PC-3 (cell line): ENCODE results near the gene SH3PXD2A. TPM values are rescaled to one million over a fixed set of nuclear protein-coding genes. Genes with fewer than 3 reads are reported as not detected.

Source experiments
- ATAC-seq: fragments of 200-7000 bp; cut with Tn5 transposase; 2 replicates; pipeline ENCODE4 v1.9.1; 2020; ENCODE audit warnings: mild to moderate bottlenecking, moderate library complexity
- BruUV-seq: library from RNA; stranded (reverse); fragments of 400-500 nt; replicated peaks from 2 replicates; lab custom pipeline; 2021; lab: Mats Ljungman, UMichigan
- CTCF ChIA-PET: fragments of 300-600 bp; sonication (Branson Sonifier 250); formaldehyde crosslinking; loops from one replicate; lab custom pipeline; 2022; ENCODE audit warnings: antibody characterized with exemption; lab: Charles Lee
- POLR2A ChIA-PET: fragments of 300-600 bp; sonication (Branson Sonifier 250); formaldehyde crosslinking; loops from one replicate; lab custom pipeline; 2022; ENCODE audit warnings: antibody characterized with exemption; ENCODE audit not compliant: unreplicated experiment; lab: Charles Lee
- DNase-seq: peaks from one replicate; pipeline ENCODE4 v3.0.0-alpha.2; 2015
- H2AFZ ChIP-seq: fragments of 300-600 bp; sonication (generic); 2 replicates; pipeline ENCODE4 v1.6.0; 2016; ENCODE audit warnings: antibody characterized with exemption, low read length
- H3F3A ChIP-seq: fragments of 300-600 bp; sonication (generic); one replicate; pipeline ENCODE4 v1.6.0; 2017; ENCODE audit warnings: antibody characterized with exemption, low read length, control low read depth, mild to moderate bottlenecking; ENCODE audit not compliant: unreplicated experiment
- H3K27ac ChIP-seq: fragments of 300-600 bp; sonication (generic); 2 replicates; pipeline ENCODE4 v1.5.1; 2016; ENCODE audit warnings: mild to moderate bottlenecking, low read length
- H3K27me3 ChIP-seq: fragments of 300-600 bp; sonication (generic); 2 replicates; pipeline ENCODE4 v1.6.1; 2016; ENCODE audit warnings: low read length, mixed read lengths
- H3K36me3 ChIP-seq: fragments of 300-600 bp; sonication (generic); 2 replicates; pipeline ENCODE4 v1.6.1; 2016; ENCODE audit warnings: low read depth, mixed run types, low read length, mixed read lengths
- H3K4me1 ChIP-seq: fragments of 300-600 bp; sonication (generic); 2 replicates; pipeline ENCODE4 v1.5.1; 2016; ENCODE audit warnings: low read length; ENCODE audit not compliant: insufficient read depth
- H3K4me2 ChIP-seq: fragments of 300-600 bp; sonication (generic); 2 replicates; pipeline ENCODE4 v1.6.0; 2016; ENCODE audit warnings: low read length
- H3K4me3 ChIP-seq: fragments of 300-600 bp; sonication (generic); 2 replicates; pipeline ENCODE4 v1.5.1; 2016; ENCODE audit warnings: mild to moderate bottlenecking, low read length, mixed read lengths
- H3K79me2 ChIP-seq: fragments of 300-600 bp; sonication (generic); 2 replicates; pipeline ENCODE4 v1.6.1; 2017; ENCODE audit warnings: low read length, mixed read lengths
- H3K9ac ChIP-seq: fragments of 300-600 bp; sonication (generic); 2 replicates; pipeline ENCODE4 v1.6.0; 2016; ENCODE audit warnings: mild to moderate bottlenecking, low read length
- H3K9me2 ChIP-seq: fragments of 300-600 bp; sonication (generic); replicated peaks from 2 replicates; pipeline ENCODE4 v1.6.1; 2016; ENCODE audit warnings: mixed run types, low read length, mixed read lengths
- H3K9me3 ChIP-seq: fragments of 300-600 bp; sonication (generic); 2 replicates; pipeline ENCODE4 v1.6.1; 2016; ENCODE audit warnings: low read length, mixed read lengths
- H4K20me1 ChIP-seq: fragments of 300-600 bp; sonication (generic); 2 replicates; pipeline ENCODE4 v1.6.1; 2016; ENCODE audit warnings: low read length, mixed read lengths
- EZH2 ChIP-seq: fragments of 300-600 bp; sonication (generic); IDR thresholded peaks from one replicate; pipeline ENCODE4 v1.6.1; 2017; ENCODE audit warnings: antibody characterized with exemption, mild to moderate bottlenecking, low read length; ENCODE audit not compliant: unreplicated experiment
- EZH2phosphoT487 ChIP-seq: fragments of 300-600 bp; sonication (generic); IDR thresholded peaks from 2 replicates; pipeline ENCODE4 v1.6.1; 2018; ENCODE audit warnings: mild to moderate bottlenecking, antibody characterized with exemption, low read length, borderline replicate concordance
- intact Hi-C: fragments of 100-400 bp; cut with micrococcal nuclease; formaldehyde crosslinking; loops from 2 replicates; pipeline ENCODE4 v1.9.0; 2023
- total RNA-seq: library from RNA; depleted of rRNA; stranded (reverse); fragments of >200 nt; gene quantifications from 2 replicates; pipeline ENCODE4 v1.2.3, GENCODE V29; 2014
- TF ChIP-seq, protein P1 (sequence below): fragments of 300-600 bp; sonication (generic); conservative IDR thresholded peaks from 2 replicates; pipeline ENCODE4 v1.5.1; 2017; ENCODE audit warnings: antibody characterized with exemption, low read depth, mild to moderate bottlenecking, low read length

Gene SH3PXD2A
- total RNA-seq, 1 experiment from 2014 or later: 3.4 TPM

- Histone ChIP-seq H3K79me2 (no peaks in the 10 kb centered on the region), H4K20me1 (no peaks in the 10 kb centered on the region), H3K4me1 (peaks cover 16% of the 10 kb centered on the region), H3K9me3 (peaks cover 8% of the 10 kb centered on the region; the same call in 1 of the 2 replicates), H3K36me3 (no peaks in the 10 kb centered on the region), H3K4me2 (peak overlapping the region; percentile 8; the same call in 1 of the 2 replicates), H3K27ac (peak overlapping the region; percentile 43), H3F3A (no peaks in the 10 kb centered on the region), H2AFZ (no peak overlapping the region), H3K4me3 (no peak overlapping the region), H3K27me3 (no peaks in the 10 kb centered on the region), H3K9me2 (no peaks in the 10 kb centered on the region), H3K9ac (no peak overlapping the region)
- DNase-seq (peak; percentile 71), ATAC-seq (peak; percentile 64)
- no TSS peak for BruUV-seq
- POLR2A ChIA-PET: no interaction called here
- intact Hi-C loops: loop anchor here (1.0 kb wide), 1 partner anchor 23 kb away; no protein-coding TSS in a partner anchor
- TF ChIP-seq EZH2: no peak
- TF ChIP-seq, protein P1, sequence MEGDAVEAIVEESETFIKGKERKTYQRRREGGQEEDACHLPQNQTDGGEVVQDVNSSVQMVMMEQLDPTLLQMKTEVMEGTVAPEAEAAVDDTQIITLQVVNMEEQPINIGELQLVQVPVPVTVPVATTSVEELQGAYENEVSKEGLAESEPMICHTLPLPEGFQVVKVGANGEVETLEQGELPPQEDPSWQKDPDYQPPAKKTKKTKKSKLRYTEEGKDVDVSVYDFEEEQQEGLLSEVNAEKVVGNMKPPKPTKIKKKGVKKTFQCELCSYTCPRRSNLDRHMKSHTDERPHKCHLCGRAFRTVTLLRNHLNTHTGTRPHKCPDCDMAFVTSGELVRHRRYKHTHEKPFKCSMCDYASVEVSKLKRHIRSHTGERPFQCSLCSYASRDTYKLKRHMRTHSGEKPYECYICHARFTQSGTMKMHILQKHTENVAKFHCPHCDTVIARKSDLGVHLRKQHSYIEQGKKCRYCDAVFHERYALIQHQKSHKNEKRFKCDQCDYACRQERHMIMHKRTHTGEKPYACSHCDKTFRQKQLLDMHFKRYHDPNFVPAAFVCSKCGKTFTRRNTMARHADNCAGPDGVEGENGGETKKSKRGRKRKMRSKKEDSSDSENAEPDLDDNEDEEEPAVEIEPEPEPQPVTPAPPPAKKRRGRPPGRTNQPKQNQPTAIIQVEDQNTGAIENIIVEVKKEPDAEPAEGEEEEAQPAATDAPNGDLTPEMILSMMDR: no peak
- no peak for TF ChIP-seq EZH2phosphoT487
- CTCF ChIA-PET: no interaction called here
Measured at GRCh38 chr10:103861505-103861904, 6.1 kb upstream of the SH3PXD2A start.

- H3K4me3 ChIP-seq: no peak overlapping the region
Measured at GRCh38 chr10:103859161-103860086, 4.0 kb upstream of the SH3PXD2A start.

More at GRCh38 chr10:103859161-103860086, 4.0 kb upstream of the SH3PXD2A start:
- peak; percentile 61 for ATAC-seq
- Histone ChIP-seq H3K36me3 (no peaks in the 10 kb centered on the region), H3K4me2 (no peak overlapping the region), H3K79me2 (no peaks in the 10 kb centered on the region), H3K4me1 (peaks cover 20% of the 10 kb centered on the region), H2AFZ (no peak overlapping the region), H3K27me3 (no peaks in the 10 kb centered on the region), H3K9me2 (no peaks in the 10 kb centered on the region), H3K27ac (no peak overlapping the region), H3K9me3 (no peaks in the 10 kb centered on the region), H3F3A (no peaks in the 10 kb centered on the region), H4K20me1 (no peaks in the 10 kb centered on the region), H3K9ac (no peak overlapping the region)
- ChIA-PET POLR2A (no interaction called here), CTCF (no interaction called here)
- no TSS peak for BruUV-seq
- intact Hi-C loops: loop anchor here (1.0 to 5.0 kb wide), 2 partner anchors 67 to 146 kb away; no protein-coding TSS in a partner anchor
- TF ChIP-seq EZH2phosphoT487: no peak
- TF ChIP-seq, protein P1: peak; percentile 70
- peak; percentile 75 for DNase-seq
